Cardiac fibroblast (primary cell): ENCODE results near the gene LGR4.

Experiments used
- DNase-seq, 2 donors: peaks; one replicate each; pipeline versions ENCODE4 v3.0.0 to v3.0.0-alpha.2; 2010; ENCODE audit warnings: low read depth in 2 of 2
- H3K4me3 ChIP-seq, 2 donors: replicated peaks in 1 of 2; 1 replicate in 1 of 2; 2 replicates in 1 of 2; pipeline ENCODE4 v1.5.1; 2011; ENCODE audit warnings: low read depth in 2 of 2, low read length in 2 of 2, mild to moderate bottlenecking in 2 of 2, moderate library complexity in 1 of 2
- TF ChIP-seq, protein P1 (sequence below): IDR thresholded peaks from one replicate; pipeline ENCODE4 v1.5.1; 2011; ENCODE audit warnings: low read depth, mild to moderate bottlenecking, low read length, inconsistent platforms

LGR4 gene

DNA sequence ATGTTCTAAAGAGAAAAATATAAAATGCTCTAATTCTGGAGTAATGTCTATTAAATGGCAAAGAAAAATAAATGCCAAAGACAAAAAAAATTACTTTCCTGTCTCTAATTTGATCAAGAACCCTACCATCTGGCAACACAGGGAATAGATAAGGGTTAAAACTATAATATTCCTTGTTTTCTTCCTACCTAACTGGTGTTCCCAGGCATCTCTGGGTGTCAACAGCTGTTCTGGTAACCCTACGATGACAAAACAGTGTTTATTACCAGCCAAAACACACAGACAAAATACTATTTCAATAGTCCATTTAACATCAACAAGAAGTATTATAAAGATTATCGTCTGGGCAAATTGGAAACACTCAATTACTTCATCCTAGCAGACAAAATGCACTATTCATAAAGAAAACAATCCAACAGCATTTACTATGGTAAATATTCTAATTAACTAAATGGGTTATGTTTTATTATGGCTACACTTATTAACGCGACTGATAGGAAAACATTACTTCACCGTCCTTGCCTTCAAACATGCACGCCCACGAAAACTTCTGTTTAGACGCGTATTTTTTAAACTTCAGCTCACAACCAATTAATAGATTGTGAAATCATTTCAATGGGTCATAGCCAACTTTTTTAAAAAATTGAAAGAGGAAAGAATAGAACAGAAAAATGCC lies 50.6 kb downstream of the LGR4 start:
- peak in 1 of 2 donors; percentile 29 for DNase-seq
- no peak overlapping the region for H3K4me3 ChIP-seq
- TF ChIP-seq, protein P1, sequence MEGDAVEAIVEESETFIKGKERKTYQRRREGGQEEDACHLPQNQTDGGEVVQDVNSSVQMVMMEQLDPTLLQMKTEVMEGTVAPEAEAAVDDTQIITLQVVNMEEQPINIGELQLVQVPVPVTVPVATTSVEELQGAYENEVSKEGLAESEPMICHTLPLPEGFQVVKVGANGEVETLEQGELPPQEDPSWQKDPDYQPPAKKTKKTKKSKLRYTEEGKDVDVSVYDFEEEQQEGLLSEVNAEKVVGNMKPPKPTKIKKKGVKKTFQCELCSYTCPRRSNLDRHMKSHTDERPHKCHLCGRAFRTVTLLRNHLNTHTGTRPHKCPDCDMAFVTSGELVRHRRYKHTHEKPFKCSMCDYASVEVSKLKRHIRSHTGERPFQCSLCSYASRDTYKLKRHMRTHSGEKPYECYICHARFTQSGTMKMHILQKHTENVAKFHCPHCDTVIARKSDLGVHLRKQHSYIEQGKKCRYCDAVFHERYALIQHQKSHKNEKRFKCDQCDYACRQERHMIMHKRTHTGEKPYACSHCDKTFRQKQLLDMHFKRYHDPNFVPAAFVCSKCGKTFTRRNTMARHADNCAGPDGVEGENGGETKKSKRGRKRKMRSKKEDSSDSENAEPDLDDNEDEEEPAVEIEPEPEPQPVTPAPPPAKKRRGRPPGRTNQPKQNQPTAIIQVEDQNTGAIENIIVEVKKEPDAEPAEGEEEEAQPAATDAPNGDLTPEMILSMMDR: no peak

DNA sequence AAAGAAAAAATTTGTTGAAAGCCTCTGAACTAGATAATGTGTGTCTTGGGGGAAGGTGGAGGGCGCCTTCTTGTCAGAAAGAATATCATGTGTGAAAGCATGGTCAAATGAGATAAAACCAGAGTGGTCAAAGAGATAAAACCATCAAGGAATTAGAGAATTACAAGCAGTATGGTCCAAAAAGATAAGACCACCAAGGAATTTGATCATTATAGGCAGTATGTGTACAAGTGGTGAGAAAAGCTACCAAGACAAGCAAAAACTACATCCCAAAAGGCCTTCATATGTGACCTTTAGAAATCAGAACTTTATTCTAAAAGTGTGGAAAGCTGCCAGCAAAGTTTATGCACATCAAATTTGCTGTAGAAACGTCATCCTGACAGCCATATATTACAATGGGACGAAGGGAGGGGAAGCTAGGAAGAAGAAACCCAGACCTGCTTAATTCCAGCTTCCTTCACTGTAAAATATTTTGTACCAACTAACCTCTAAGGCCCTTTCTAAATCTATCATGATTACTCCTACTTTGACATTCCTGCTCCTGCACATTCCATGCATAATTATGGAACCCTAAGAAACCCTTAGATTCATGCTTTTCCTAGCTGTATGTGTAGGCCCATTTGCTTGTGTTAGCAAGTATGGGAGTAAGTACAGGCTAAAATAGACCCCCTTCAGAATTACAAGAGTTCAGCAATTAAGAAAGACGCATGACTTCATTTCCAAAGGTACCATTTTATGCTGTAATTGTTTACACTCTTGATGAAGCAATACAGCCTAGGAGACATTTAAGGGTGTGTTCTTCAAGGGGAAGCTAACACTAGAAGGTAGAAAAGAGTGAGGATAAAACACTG lies 51.6 kb downstream of the LGR4 start:
- TF ChIP-seq, protein P1: no peak
- DNase-seq: no peak
- no peak overlapping the region for H3K4me3 ChIP-seq

DNA sequence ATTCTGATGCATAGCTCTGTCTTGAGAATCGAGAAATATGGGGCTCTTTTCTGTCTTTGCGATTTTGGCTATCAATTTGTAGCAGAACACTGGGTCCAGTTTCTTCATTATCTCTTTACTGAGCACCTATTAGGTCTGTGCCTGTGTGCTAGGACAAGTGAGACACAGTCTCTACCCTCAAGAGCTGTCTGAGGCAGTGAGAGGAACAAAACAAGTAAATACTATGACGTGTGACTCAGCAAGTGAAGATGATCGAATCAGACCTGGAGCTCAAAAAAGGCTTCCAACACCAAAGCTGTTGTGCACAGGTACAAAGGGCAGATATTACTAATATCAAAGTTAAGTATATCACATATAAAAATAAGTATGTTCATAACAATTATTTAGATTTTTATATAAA lies 52.4 kb downstream of the LGR4 start:
- DNase-seq: no peak
- TF ChIP-seq, protein P1: no peak
- H3K4me3 ChIP-seq: no peak overlapping the region

DNA sequence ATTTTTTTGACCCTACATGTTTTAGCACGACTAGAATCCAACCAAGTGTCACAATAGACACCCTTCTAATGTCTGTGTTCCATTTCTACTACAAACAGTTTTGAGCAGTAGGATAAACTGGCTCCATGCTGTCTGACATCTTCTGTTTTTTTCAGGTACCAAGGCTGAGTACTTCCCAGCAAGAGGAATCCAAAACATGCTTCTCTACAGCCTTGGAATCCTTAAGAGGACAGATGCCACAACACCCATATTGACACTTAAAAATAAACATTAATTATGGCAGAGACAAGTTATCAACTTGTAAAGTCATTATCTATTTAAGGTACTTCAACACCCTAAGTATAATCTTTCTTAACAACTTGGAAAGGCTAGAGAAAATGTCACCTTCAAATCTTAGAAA lies 54.2 kb downstream of the LGR4 start:
- DNase-seq: no peak
- TF ChIP-seq, protein P1: no peak
- no peak overlapping the region for H3K4me3 ChIP-seq

DNA sequence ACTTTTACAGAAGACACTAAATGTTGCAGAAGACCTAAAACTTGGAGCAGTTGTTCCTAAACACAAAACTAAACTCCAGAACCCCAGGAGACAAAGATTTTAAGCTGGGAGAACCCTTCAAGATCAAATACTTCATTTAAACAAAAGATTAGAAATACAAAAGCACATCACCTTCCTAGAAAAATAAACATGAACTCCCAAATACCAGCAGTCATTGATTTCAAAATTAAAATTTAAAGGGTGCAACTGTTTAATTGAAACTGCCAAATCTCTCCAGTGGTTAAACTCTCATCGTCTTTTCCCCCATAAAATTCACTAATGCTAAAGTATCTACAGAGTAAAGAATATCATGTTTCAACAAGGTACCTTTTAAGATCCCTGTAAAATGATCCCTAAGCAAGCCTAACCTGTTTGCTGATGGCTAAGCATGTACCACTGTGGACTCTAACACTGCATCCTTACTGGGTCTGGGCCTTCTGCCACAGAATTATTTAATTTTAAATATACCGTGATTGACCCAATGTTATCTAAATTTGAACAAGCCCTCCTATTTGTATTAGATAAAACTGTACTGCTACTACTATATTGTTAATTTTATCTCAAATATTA lies 55.9 kb downstream of the LGR4 start:
- TF ChIP-seq, protein P1: no peak
- no peak for DNase-seq
- no peak overlapping the region for H3K4me3 ChIP-seq

DNA sequence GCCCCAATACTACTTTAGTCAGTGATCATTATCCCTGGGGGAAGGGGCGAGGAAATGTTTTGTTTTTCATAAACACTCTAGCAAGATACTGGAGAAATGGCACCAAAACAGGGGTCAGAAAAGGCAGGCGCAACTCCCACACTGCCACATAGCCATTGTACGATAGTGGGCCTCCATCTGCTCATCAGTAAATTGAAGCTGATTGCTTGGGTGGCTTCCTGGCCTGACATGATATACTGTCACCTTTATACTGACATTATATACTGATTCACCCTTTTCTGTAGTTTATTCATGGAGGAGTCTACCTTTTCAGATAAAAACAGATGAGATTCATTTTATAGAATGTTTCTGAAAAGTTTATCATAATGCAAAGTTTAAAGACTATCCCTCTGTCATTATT lies 57.9 kb downstream of the LGR4 start:
- TF ChIP-seq, protein P1: no peak
- no peak for DNase-seq
- H3K4me3 ChIP-seq: no peak overlapping the region
